HK-2 (cell line): ENCODE data around the gene DRP2.
"Not testable (repeated sequence)": the region's sequence is repeated elsewhere in the genome, so short reads cannot be mapped to it uniquely, and the experiment has no call there.

Experiments used
- DNase-seq: peaks from one replicate; pipeline ENCODE4 v3.0.0-alpha.2; 2018; ENCODE audit not compliant: unreplicated experiment

DRP2 gene

GRCh38 chrX:101219116-101219863, at the start of gene DRP2:
Gene DRP2, plus strand, starts transcription at chrX:101219786. Its CDS starts 11,862 bp downstream, at chrX:101231648.
- no peak for DNase-seq

GRCh38 chrX:101171883-101172400, 47.6 kb upstream of the DRP2 start:
- no peak for DNase-seq

GRCh38 chrX:101176439-101176838, 43.1 kb upstream of the DRP2 start:
- DNase-seq, result no peak

GRCh38 chrX:101184876-101185275, 34.7 kb upstream of the DRP2 start:
- DNase-seq, result not testable (repeated sequence)

- DNase-seq, result not testable (repeated sequence)
These were observed 31.6 kb upstream of the DRP2 start for GRCh38 chrX:101187961-101188360.

GRCh38 chrX:101190736-101191135, 28.9 kb upstream of the DRP2 start:
- DNase-seq, result no peak

GRCh38 chrX:101191217-101191750, 28.3 kb upstream of the DRP2 start:
- DNase-seq, result no peak

GRCh38 chrX:101195442-101196173, 24.0 kb upstream of the DRP2 start:
- no peak for DNase-seq

- no peak for DNase-seq
These were observed 15.7 kb upstream of the DRP2 start for GRCh38 chrX:101203761-101204351.

- DNase-seq, result no peak
These were observed 13.1 kb upstream of the DRP2 start for GRCh38 chrX:101206471-101206870.

GRCh38 chrX:101208152-101208905, 11.3 kb upstream of the DRP2 start:
- DNase-seq, result no peak

GRCh38 chrX:101210630-101211029, 9.0 kb upstream of the DRP2 start:
- DNase-seq, result no peak

GRCh38 chrX:101217689-101218088, 1.9 kb upstream of the DRP2 start:
- no peak for DNase-seq

- no peak for DNase-seq
These were observed 319 bp downstream of the DRP2 start for GRCh38 chrX:101219864-101220346.

- no peak for DNase-seq
These were observed 1.2 kb downstream of the DRP2 start for GRCh38 chrX:101220662-101221260.

GRCh38 chrX:101223226-101223625, 3.6 kb downstream of the DRP2 start:
- no peak for DNase-seq

- no peak for DNase-seq
These were observed 9.6 kb downstream of the DRP2 start for GRCh38 chrX:101229170-101229569.

- no peak for DNase-seq
These were observed 11.1 kb downstream of the DRP2 start for GRCh38 chrX:101230636-101231035.

- DNase-seq, result no peak
These were observed 11.5 kb downstream of the DRP2 start for GRCh38 chrX:101231080-101231479.

GRCh38 chrX:101232316-101232715, 12.7 kb downstream of the DRP2 start:
- DNase-seq, result no peak

- DNase-seq, result no peak
These were observed 17.5 kb downstream of the DRP2 start for GRCh38 chrX:101237041-101237440.
